Measurements from ENCODE around the gene CERKL.

The CERKL gene

DNA sequence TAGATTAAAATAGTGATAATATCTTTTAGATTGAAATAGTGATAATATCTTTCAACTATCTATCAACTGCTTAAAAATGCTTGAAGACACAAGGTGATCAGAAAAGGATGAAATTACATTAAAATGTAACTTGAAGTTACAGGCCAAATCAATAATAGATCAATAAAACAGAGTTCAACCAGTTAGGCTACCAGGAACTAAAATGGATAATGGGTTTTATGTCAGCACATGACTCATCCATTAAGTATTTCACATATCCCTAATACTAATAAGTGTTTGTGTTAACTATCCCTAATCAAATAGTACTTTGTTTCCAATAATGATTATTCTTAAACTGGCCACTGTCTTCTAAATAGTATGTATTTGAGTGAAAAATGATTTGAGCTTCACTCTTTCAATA, 33.7 kb downstream of the CERKL start:
- no peak for DNase-seq

DNA sequence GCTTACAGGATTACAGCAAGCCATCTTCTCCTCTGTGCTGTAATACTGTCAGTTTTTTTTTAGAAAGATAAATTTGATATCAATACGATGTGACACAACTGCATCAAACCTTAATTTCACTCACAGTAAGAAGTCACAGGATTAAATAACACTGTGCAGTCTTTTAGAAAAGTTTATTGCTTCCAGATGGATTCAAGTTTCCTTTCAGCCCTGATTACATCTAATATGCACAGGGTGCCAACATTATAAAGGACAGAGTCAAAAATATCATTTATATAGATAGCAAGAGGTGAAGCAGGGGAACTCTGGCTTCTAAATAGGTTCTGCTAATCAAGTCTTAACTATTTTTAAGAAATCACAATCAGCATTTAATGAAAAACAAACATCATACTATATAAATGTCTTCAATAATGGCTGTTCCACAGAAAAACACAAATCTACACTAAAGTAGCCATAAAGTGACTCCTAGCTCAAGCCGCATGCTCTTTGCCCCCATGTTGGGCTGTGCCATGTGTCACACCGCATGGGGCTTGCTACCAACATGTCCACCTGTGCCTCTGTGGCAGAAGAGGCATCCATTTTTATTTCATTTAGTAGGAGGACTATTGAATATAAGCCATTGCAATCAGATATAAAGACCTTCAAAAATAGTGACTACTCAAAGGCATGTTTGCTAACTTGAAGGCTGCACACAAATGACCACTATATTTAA, 35.0 kb downstream of the CERKL start:
- no peak for DNase-seq

DNA sequence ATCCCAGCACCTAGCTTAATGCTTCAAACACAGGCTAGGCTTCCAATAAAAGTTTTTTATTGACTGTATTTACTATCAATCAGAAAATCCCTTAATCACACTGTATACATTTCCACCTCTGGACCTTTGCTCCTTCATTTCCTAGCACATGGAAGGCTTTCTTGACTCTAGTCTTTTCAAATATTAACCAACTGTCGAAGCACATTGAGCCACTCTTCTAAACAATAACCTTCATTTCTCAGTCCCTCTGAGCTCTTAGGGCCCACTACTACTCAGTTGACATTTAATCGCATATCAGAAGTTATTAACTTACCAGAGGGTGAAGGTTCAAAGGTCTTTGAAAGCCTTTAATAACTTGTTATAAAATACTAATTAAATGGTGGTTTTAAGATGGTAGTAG, 37.4 kb downstream of the CERKL start:
- DNase-seq: no peak

GRCh38 chr2:181616715-181617114, 40.2 kb downstream of the CERKL start:
- DNase-seq: no peak

GRCh38 chr2:181614874-181615638, 41.8 kb downstream of the CERKL start:
- DNase-seq: no peak

DNA sequence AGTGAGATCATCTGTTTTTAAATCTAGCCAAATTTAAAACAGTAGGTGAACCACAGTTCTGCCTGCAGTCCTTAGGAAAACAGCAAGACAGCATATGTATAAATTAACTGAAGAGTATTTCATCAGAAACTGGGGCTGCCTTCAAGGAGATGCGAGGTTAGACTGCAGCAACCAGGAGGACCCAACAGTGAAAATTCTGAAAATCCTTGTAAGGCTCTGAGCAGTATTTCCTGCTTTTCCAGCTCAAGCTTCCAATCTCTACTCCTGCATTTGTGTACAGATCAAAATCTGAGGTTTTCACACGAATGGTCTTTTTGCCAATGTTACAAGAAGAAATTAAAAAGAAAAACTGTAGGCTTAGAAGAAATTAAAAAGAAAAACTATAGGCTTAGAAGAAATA, 43.7 kb downstream of the CERKL start:
- no peak for DNase-seq

DNA sequence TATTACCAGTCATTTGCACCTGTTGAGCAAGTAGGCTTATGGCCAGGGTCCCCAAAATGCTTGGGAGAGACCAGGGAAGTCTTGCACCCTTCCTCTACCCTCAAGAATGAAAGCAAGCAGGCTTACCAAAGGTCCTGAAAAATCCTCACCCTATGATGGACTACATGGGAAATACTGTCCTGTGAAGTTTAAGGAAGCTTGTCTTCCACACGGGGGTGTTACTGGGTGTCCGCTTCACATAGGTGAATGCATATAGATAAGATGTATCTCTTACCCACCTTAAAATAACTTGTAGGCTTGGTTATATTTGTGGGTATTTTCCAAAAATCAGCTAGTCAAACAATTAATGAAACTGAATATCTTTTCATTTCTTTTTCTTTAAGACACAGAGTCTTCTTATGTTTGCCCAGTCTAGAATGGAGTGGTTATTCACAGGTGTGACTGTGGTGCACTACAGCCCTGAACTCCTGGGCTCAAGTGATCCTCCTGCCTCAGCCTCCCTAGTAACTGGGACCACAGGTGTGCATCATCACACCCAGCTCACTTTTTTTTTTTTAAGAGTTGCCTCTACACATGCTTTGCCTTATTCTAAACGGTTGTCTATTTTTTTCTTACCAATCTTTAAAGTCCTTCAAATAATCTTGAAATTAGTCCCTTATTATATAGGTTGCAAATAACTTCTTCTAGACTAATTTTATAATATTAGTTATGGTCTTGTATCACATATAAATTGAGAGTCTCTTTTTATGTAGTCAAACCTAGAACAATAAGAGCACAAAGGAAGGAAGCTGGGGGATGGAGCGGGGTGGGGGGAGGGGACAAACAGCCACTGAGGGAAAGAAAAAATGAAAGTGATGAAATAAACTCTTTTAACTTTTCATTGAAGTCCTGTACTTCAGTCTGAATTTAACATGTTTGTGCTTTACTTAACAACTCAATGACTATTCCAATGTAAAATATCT, 49.0 kb downstream of the CERKL start:
- no peak for DNase-seq

- DNase-seq: no peak
Observed at GRCh38 chr2:181605889-181606837, 50.7 kb downstream of the CERKL start.

DNA sequence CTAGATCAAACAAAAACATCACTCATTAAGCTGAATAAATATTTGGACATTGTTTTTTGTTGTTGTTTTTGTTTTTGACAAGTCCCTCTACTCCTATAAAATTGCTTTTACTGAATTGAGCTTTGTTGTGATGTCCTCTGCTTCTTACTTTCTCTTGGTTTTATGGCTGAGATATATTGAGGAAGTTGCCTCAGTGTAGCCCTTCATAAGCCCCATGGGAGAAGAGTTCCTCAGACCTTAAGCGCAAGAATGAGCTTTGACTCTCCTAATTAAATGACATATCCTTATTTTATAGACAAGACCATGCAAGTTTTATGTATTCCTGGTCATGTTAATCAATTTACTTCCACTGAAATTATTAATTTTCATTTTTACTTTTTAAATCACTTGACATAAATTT, 54.9 kb downstream of the CERKL start:
- no peak for DNase-seq

DNA sequence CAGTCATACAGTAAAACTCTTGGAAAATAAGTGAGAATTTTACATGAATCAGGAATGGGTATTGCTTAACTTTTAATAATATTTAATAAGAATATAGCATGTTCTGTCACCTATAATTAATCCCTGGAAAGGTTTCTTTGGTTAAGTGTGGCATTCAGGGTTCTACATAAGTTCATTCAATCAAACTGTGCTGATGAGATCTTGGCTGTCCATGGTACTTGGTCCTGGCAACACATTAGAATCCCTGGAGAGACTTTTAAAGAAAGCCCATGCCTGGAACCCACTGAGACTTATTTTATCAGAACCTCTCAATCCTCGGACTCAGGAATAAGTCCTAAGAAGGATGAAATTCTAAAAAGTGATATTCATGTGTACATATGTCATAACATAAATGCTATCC, 60.3 kb downstream of the CERKL start:
- DNase-seq: no peak

DNA sequence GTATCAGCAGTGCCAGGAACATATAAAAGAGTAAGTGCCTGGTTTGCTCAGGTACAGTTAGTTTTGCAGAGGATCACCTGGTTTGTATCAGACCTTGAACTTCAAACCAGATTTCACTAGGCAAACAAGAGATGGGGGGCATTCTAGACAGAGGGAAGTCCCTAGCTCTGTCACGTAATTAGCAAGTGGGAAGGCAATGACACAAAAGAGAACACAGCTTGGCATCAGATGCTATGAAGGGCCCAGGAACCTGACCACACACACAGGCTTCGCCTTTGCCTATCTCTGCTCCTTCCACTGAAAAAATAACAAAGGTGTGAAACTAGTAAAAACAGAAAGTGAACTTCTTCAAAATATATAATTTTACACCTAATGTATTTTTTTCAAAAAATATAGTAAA, 62.6 kb downstream of the CERKL start:
- DNase-seq: no peak

- no peak for DNase-seq
Observed at GRCh38 chr2:181589779-181590178, 67.1 kb downstream of the CERKL start.

- DNase-seq: no peak
Observed at GRCh38 chr2:181588546-181588945, 68.4 kb downstream of the CERKL start.

DNA sequence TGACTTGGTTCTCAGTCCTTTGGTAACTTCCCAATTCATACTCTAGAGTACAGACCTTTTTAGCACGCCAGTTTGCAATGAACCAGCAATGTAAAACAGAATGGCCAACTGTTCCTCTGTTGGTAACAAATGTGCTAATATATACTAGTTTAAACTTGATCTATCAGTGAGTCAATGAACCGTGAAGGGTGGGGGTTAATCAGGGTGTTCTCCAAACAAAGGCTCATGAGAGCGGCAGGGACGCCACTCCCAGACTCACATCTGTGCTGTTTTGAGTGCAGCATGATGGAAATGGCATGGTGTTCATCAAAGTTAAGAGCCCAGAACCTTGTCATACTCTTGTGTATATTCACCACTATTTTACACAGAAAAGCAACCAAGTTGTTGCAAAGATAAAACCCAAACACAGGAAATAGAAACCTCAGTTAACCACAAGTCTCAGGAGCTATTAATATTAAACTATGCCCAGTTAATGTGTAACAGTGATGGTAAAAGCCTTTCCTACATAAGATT, 70.3 kb downstream of the CERKL start:
- DNase-seq: no peak

GRCh38 chr2:181585732-181586131, 71.2 kb downstream of the CERKL start:
- DNase-seq: no peak

DNA sequence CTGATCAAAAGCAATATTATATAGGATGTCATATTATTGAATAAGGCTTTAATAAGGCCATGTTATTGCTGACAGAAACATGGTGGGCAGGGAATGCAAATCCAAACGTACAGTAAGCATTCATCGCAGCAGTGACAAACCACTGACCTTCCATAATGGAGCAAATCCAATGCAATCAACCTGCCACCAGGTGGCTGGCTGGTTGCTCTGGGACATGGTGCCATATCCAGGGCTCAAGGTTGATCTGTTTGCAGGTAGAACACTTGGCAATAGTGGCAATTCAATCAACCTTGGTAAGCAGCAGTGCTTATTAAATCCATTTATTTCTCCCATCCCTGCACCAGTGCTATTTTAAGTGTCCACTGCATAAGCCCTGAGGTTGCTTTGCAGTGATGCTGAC, 75.4 kb downstream of the CERKL start:
- no peak for DNase-seq

DNA sequence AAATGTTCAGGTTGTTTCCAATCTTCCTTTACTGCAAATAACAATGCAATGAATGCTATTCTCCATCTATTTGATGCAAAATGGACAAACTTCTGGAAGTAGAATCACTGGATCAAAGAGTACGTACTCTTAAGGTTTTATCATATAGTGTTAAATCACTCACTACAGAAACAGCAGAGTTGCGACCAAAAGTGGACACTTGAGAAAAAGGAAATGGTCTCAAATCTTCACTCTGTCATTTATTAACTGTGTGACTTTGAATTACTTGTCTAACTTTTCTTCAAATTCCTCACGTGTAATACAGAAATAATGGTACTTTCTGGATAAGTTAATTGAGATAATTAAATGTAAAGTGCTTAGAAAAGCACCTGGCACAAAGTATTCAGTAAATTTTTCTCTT, 78.1 kb downstream of the CERKL start:
- no peak for DNase-seq

- no peak for DNase-seq
Observed at GRCh38 chr2:181576431-181576830, 80.5 kb downstream of the CERKL start.

DNA sequence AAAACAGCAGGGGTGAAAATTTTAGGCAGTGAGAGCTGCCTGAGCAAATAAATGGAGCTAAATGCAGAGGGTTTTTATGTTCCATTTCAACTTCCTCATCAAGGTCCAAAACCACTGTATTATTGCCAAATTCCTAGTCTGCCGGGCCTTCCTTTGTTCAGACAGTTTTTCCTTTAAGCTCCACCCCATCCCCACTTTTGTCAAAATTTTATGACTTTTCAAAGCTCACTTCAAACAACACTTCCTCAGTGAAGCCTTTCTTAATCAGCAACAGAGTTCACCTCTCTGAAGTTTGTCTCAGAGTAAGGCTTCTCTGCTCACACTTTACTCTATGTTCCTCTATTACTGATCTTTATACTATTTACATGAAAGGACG, 81.3 kb downstream of the CERKL start:
- no peak for DNase-seq

- no peak for DNase-seq
Observed at GRCh38 chr2:181575024-181575649, 81.8 kb downstream of the CERKL start.

GRCh38 chr2:181574321-181574720, 82.6 kb downstream of the CERKL start:
- DNase-seq: no peak
